G401 (cell line): ENCODE data around the gene TMEM145. TPM values are rescaled to one million over a fixed set of nuclear protein-coding genes. Genes with fewer than 3 reads are reported as not detected.
A peak's percentile ranks its signal among the peaks of the same experiment; 100 is the strongest.

Experiments
- DNase-seq: peaks from one replicate; pipeline ENCODE4 v3.0.0-alpha.2; 2015; ENCODE audit warnings: low spot score
- in situ Hi-C: cut with HindIII; loops from 2 replicates; pipeline ENCODE4 v1.10.0; 2016; ENCODE audit warnings: low sequenced_read_pairs, mixed read lengths
- total RNA-seq: library from RNA; depleted of rRNA; stranded (reverse); fragments of >200 nt; shearing (Covaris generic); gene quantifications from 2 replicates; pipeline ENCODE4 v1.2.3, GENCODE V29; 2014

Gene TMEM145
- total RNA-seq, 1 experiment from 2014 or later: not detected

GRCh38 chr19:42351079-42351735 is 38.1 kb downstream of the TMEM145 start:
- no peak for DNase-seq
- in situ Hi-C loops: no loop called here

DNA sequence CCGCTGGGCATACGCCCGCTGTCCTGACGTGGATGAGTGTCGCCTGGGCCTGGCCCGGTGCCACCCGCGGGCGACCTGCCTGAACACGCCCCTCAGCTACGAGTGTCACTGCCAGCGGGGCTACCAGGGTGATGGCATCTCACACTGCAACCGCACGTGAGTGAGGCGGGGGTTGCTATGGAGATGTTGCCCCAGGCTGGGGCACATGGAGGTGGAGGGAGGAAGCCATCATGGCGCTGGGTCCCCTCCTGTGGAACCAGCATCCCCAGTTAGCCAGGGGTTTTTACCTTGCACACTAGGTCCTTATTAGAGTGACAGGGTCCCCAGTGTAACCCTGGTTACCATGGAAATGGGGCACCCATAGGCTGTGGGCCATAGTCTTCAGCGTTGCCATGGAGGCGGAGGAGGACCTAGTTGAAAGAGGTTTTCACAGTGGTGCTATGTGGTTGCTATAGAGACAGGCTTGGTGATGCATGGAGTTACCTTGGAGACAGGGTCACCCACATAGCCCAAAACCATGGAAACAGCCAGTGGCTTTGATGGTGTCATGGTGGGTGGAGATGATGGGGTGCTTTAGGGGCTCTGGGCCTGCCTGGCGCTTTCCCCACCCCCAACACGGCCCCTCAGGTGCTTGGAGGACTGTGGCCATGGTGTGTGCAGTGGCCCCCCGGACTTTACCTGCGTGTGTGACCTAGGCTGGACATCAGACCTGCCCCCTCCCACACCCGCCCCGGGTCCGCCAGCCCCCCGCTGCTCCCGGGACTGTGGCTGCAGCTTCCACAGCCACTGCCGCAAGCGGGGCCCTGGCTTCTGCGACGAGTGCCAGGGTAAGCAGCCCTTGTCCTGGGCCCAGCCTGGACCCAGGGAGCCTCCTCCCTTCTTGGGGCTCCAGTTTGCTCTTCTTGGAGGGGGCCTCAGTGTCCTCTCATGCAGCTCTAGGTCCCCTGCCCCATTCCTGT is 39.5 kb downstream of the TMEM145 start:
- DNase-seq: peak; percentile 62
- in situ Hi-C loops: no loop called here

DNA sequence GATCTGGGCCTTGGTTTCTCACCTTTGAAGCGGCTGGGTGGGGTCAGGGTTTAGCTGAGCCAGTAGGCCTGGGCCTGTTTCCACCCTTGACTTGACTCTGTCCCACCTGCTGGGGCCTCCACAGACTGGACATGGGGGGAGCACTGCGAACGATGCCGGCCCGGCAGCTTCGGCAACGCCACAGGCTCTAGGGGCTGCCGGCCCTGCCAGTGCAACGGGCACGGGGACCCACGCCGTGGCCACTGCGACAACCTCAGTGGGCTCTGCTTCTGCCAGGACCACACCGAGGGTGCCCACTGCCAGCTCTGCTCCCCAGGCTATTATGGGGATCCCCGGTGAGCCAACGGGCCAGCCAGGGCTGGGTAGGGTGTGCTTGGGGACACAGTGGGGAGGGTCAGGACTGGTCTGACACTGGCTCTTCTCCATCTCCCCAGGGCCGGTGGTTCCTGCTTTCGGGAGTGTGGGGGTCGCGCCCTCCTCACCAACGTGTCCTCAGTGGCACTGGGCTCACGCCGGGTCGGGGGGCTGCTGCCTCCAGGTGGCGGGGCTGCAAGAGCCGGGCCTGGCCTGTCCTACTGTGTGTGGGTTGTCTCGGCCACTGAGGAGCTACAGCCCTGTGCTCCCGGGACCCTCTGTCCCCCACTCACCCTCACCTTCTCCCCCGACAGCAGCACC is 40.4 kb downstream of the TMEM145 start:
- in situ Hi-C loops: no loop called here
- DNase-seq: no peak

DNA sequence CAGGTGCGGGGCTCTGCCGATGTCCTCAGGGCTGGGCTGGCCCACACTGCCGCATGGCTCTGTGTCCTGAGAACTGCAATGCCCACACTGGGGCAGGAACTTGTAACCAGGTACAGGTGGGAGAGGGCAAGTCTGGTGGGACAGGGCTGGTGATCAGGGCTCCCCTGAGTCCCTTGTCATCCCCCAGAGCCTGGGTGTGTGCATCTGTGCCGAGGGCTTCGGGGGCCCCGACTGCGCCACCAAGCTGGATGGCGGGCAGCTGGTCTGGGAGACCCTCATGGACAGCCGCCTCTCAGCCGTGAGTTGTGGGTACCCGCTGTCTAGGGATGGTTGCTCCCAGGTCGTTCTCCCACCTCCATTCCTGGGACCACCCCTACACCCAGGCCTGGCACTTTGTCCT is 42.8 kb downstream of the TMEM145 start:
- in situ Hi-C loops: no loop called here

GRCh38 chr19:42356686-42357085 is 43.6 kb downstream of the TMEM145 start:
- DNase-seq: no peak
- in situ Hi-C loops: no loop called here

More for the DNA sequence above, 42.8 kb downstream of the TMEM145 start:
- no peak for DNase-seq

- no peak for DNase-seq
- in situ Hi-C loops: no loop called here
Observed at GRCh38 chr19:42357290-42357689, 44.2 kb downstream of the TMEM145 start.

GRCh38 chr19:42360787-42361544 is 47.9 kb downstream of the TMEM145 start:
- DNase-seq: no peak
- in situ Hi-C loops: no loop called here

GRCh38 chr19:42361545-42361910 is 48.4 kb downstream of the TMEM145 start:
- no peak for DNase-seq
- in situ Hi-C loops: no loop called here

DNA sequence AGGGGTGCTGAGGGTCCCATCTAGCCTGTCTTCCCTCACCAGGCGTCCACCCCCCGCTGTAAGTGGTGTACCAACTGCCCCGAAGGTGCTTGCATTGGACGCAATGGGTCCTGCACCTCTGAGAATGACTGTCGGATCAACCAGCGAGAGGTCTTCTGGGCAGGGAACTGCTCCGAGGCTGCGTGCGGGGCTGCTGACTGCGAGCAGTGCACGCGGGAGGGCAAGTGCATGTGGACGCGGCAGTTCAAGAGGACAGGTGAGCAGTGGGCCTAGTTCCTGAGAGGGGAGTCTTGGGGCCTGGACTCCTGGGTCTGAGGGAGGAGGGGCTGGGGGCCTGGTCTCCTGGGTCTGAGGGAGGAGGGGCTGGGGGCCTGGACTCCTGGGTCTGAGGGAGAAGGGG is 49.2 kb downstream of the TMEM145 start:
- in situ Hi-C loops: no loop called here

GRCh38 chr19:42362891-42363440 is 49.9 kb downstream of the TMEM145 start:
- DNase-seq: no peak
- in situ Hi-C loops: no loop called here

More for the DNA sequence above, 49.2 kb downstream of the TMEM145 start:
- DNase-seq: no peak

DNA sequence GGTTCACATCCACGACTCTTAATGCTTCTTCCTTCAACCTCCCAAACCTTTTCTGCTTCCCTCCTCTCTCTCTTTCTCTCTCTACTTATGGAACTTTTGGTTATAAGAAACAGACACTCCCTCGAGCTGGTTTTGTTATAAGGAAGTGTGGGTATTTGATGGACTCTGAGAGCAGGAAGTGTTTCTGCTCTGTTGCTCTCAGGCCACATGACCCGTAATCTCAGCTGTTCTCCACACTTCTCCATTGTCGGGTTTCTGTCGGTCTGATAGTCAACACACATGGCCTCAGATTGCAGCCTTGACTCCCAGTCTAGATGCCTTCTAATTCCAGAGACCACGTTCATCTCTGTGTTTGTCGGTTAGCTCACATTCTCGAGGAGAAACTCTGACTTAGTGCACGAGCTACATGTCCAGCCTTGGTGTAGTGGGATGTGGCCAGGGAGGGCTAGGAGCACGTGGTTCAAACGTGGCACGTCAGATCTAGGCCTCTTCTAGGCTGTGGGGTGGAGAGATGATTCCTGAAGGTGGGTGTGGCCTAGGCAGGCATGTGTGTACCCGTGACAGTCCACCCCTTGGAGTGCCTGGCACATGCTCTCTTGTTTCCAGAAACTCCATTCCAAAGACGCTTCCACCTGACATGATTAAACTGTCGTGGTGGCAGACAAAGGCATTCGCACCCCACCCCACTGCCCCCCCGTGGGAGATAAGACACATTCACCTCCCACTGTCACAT is 50.7 kb downstream of the TMEM145 start:
- in situ Hi-C loops: no loop called here
- DNase-seq: no peak

DNA sequence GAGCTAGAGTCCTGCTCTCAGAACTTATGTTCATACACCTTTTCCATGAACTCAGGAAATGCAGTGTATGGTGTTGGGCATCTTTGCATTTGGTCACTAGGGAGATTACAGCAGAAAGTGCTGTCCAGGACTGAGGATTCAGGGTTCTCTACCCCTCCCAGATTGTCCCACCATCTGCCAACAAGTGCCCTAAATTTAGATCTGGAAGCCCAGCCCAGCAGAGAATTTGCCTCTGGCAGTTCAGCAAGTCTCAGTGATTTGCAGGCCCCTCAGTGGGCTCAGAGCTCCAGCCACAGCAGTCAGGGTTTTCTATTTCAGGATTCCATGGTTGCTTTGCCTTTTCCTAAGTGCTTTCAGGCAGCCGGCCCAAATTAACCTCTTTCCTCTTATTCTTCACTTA is 53.6 kb downstream of the TMEM145 start:
- peak; percentile 91 for DNase-seq
- in situ Hi-C loops: no loop called here

- no peak for DNase-seq
- in situ Hi-C loops: no loop called here
Observed at GRCh38 chr19:42367929-42368328, 54.8 kb downstream of the TMEM145 start.

GRCh38 chr19:42368360-42368759 is 55.3 kb downstream of the TMEM145 start:
- DNase-seq: no peak
- in situ Hi-C loops: no loop called here

GRCh38 chr19:42368765-42369164 is 55.7 kb downstream of the TMEM145 start:
- DNase-seq: no peak
- in situ Hi-C loops: no loop called here

DNA sequence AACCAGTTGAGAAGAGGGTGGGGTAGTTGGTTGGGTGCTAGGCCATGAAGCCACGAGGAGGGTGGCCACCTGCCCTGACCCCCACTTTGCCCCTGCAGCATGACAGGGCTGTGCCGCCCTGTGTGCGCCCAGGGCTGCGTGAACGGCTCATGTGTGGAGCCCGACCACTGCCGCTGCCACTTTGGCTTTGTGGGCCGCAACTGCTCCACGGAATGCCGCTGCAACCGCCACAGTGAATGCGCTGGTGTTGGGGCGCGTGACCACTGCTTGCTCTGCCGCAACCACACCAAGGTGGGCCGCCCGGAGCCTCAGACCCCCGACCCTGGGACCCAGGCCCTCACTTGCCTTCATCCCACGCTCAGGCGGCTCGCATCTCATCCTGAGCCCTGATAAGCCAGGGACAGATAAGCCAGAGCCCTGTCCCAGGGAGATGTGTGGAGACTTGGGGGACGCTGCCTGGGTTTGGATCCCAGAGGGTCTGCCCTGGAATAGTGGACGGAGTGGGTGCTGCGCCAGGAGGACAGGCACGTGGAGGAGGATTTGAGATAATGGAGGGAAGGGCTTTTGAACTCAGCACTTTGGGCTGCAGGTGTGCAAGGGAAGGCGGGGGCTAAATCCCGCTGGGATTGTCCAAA is 56.4 kb downstream of the TMEM145 start:
- in situ Hi-C loops: no loop called here
- DNase-seq: no peak

DNA sequence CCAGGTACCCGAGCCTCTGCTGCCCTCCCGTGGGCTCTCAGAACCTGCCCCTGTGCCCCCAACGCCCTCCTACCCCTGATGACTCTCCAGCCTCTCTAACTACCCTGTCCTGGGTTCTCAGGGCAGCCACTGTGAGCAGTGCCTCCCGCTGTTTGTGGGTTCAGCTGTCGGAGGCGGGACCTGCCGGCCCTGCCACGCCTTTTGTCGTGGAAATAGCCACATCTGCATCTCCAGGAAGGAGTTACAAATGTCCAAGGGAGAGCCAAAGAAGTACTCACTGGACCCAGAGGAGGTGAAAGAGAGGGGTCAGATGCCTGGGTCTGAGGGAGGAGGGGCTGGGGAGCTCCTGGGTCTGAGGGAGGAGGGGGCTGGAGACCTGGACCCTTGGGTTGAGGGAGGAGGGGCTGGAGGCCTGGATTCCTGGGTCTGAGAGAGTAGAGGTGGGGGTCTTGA is 57.0 kb downstream of the TMEM145 start:
- in situ Hi-C loops: no loop called here
- no peak for DNase-seq

GRCh38 chr19:42370626-42371175 is 57.6 kb downstream of the TMEM145 start:
- in situ Hi-C loops: no loop called here
- DNase-seq: no peak
